CD4-positive, alpha-beta T cell treated with Interleukin-1 beta for 1 hour (primary cell): Measurements from ENCODE around the gene EVL.
A peak's percentile ranks its signal among the peaks of the same experiment; 100 is the strongest.

Source experiments
- DNase-seq, 2 donors: peaks; one replicate each; pipeline ENCODE4 v3.0.0-alpha.2; 2020 to 2022

EVL gene

DNA sequence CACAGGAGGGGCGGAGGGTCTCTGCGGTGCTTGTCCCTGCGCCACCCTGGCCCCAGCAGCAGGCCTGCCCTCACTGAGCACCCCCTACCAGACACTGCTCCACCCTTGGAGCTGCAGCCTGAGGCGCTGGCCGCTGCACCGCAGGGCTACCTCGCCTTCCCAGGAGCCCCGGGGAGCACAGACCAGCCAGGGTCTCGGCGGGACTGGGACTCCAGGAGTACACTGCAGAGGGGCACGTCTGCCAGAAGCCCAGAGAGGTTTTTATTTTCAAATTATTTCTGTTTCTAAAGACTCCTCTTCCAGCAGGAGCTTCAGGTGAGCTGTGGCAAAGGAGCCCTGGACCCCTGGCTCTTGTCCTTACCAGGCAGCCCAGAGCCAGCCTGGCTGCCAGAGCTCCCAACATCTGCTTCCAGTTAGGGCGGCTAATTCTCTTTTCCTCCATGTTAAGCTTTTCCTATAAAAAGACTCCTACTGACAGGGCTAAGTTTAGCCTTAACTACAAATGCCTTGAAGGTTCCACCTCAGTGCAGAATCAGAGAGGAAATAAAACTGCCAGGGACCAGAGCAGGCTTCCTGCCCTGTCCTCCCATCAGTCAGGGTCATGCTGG lies 67.8 kb downstream of the EVL start:
- no peak for DNase-seq

DNA sequence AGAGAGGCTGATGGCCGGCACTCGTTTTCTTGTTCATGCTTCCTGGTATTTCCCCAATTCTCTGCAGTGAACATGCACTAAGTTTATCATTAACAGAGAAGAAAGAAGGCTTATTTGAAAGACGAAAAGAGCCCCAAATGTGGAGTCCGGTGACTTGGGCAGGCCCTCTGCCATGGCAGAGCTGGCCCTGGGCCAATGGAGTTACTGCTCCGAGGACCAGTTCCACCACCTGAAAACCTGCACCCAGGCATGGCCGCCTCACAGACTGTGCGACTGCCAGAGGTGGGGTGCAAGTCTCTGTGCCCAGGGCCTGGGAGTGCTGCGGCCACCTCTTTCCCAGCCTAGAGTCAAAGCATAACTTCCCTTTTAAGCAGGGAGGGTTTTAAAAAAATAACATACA lies 69.4 kb downstream of the EVL start:
- DNase-seq = no peak

GRCh38 chr14:100135073-100135472 lies 69.9 kb downstream of the EVL start:
- no peak for DNase-seq

- no peak for DNase-seq
Observed at GRCh38 chr14:100135784-100136183, 70.6 kb downstream of the EVL start.

- DNase-seq = no peak
Observed at GRCh38 chr14:100137173-100137572, 72.0 kb downstream of the EVL start.

DNA sequence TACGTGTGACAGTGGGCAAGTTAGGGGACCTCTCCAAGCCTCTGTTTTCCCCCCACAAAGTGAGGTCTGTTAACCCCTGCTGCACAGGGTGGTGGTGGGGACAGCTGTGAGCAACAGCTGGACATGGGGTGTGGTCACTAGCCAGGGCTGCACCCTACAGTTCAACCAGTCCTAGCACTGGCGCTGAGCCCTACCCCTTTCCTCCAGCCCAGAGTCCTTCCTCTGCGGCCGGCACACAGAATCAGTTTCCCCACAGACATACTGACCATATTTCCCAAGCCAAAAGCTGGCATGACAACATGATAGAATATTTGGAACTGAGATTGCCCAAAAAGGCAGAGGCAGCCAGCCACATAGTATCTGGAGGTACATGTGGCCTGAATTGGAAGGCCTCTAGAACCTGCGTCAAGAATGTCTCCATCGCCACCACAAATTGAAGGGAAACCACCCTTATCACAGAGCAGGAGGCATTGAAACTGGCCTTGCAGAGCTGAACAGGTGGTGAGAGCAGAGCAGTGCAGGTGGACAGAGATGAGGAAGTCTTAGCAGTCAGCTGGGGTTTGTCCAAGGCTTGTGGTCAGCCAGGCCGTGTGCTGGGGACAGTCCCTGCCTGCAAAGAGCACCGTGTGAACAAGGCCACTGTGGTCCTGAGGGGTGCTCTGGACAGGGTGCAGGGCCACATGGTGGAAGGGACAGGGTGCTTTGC lies 73.0 kb downstream of the EVL start:
- no peak for DNase-seq

DNA sequence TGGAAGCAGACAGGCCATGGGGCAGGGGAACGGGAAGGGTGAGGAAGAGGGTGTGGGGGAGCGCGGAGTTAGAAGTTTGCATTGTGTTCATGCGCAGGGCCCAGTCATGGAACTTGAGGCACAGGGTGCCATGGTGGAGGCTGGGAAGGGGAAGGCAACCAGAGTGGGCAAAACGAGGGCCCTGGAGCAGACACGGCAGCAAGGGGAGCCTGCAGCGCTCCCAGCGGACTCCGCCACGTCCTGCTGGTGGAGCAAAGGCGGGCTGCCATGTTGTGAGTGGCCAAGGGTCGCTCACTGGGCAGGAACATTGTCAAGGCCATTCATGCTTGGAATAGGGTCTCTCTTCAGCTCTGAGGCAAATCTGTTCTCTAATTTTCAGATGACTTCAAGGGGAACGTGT lies 73.7 kb downstream of the EVL start:
- DNase-seq = no peak

DNA sequence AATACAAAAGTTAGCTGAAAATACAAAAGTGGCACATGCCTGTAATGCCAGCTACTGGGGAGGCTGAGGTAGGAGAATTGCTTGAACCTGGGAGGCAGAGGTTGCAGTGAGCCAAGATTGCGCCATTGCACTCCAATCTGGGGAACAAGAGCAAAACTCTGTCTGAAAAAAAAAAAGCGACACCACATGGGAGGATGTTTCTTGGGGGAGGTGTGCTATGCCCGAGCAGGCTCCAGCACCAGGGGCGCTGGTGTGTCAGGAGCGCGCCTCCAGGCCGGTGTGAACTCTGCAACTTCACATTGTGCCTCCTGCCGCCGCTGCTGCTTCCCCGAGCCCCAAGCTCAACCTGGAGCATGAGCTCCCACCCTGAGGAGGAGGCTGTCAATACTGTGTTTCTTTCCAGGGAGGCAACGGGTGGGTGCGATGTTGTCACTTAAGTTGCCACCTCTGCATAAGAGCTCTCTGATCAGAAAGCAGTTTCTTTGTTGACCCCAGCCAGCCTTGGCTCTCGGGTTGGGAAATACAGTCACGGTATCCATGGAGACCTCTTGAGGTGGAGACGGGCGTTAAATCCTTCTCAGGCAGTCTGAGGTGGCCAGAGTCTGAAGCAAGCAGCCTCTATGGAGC lies 75.3 kb downstream of the EVL start:
- no peak for DNase-seq

DNA sequence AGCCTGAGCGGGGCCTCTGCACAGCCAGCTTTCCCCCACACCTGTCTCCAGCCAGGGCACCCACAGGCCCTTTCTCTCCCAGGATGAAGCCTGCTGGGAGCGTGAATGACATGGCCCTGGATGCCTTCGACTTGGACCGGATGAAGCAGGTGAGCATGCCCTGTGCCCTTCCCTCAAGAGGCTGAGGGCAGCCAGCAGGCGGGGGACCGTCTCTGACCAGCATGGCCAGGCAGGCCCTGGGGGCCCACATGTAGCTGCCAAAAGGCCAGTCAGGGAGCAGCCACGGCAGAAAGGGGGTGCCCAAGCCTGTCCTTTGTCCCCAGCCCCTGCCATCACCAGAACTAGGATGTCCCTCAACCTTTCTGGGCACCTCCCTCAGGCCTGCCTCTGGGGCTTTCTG lies 75.9 kb downstream of the EVL start:
- DNase-seq = no peak

DNA sequence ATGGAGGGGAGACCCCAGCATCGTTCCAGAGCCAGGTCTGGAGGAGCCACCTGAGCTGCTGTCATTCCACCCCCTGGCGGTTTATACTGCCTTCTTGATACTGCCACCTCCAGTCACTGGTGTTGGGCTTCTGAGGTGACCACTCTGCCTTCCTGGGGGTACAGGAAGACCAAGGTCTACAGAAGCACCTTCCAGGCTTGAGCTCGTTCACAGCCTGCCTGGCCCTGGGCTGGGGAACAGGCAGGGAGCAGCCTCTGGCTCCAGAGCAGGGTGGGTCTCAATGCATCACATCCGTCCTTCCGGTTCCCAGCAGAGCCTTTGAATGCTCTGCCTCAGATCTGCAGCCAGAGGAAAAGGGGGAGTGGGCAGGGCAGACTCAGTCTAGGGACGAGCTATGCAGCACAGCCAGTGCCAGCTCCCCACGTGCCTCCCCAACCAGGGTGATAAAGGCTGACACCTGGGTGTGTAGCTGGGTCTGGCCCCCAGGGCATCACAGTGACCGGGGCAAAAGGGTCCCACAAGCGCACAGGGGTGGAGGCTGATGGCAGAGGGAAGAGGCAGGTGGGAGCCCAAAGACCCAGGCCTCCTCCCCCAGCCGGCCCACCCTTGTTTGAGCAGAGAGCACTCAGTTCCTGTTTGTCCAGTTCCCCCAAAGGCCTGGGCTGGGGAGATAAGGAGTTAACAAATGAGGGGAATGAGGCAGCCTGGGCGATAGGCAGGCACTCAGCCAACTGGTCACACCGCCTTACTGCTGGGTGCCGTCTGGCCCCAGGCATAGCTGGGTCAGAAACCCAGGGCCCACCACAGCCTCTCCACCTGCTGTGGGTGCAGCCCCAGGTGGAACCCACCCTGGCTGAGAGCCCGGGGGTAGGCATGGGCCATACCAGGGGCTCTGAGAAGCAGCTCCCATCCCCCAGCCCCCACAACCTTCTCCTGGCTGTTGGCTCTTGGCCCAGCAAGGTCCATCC lies 77.1 kb downstream of the EVL start:
- no peak for DNase-seq

GRCh38 chr14:100143523-100143922 lies 78.3 kb downstream of the EVL start:
- DNase-seq = no peak

GRCh38 chr14:100143934-100144333 lies 78.7 kb downstream of the EVL start:
- no peak for DNase-seq

GRCh38 chr14:100144645-100144995 lies 79.4 kb downstream of the EVL start:
- DNase-seq = no peak

- DNase-seq = no peak
Observed at GRCh38 chr14:100144996-100145646, 79.9 kb downstream of the EVL start.

GRCh38 chr14:100145682-100146464 lies 80.7 kb downstream of the EVL start:
- no peak for DNase-seq

DNA sequence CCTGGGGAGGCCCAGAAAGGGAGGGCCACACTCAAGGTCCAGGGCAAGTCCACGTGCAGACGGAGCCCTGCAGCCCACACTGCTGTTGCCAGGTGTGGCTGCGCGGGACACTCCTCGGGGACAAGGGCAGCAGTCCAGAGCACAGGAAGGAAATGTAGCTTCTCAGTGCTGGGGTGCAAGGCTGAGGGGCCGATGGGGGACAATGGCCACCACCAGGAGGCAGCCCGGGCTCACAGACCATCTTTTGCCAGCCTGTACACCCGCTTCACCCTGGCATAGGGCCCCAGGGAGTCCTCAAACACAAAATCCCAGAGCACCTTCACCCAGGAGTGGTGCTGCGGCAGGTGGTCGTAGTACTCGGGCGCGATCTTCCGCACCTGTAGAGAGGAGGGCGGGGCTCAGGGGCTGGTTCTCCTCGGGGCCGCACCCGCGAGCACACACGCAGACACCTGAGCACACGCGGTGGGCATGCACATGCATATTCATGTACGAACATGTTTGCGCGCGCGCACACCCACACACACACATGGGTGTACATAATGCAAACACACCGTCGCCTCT lies 81.4 kb downstream of the EVL start:
- peak; percentile 19 to 37 for DNase-seq

DNA sequence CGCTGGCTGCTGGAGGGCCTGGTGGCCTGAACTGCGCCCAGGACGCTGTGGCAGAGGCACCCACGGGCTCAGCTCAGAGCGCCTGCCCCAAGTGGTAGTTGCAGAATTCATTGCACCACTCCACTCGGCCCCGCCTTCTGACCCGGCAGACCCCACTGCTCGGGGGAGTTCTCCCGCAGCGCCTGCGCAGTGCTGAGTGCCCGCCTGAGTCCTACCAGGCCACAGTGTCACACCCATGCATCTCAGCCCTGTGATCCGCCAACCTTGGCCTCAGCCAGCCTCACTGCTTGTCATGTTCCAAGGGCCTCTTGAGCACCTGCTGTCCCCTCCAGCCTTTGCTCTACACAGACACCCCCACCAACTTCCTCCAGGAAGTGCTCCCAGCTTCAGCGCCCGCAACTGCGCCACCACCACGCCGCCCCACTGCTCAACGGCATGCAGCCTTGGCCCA lies 82.0 kb downstream of the EVL start:
- peak; percentile 72 to 79 for DNase-seq

- no peak for DNase-seq
Observed at GRCh38 chr14:100147691-100148464, 82.7 kb downstream of the EVL start.

GRCh38 chr14:100148837-100149731 lies 83.9 kb downstream of the EVL start:
- no peak for DNase-seq
